Endothelial cell of umbilical vein (primary cell): ENCODE measurements around the gene CIITA.

Source experiments
- MYC ChIP-seq: IDR thresholded peaks from one replicate; pipeline ENCODE4 v1.6.1; 2011; ENCODE audit warnings: mild to moderate bottlenecking, low read depth, low read length
- POLR2A ChIP-seq: IDR thresholded peaks from 2 replicates; pipeline ENCODE4 v1.6.1; 2012; ENCODE audit warnings: low read depth, mild to moderate bottlenecking, control low read depth, low read length

- no peak for TF ChIP-seq MYC
- TF ChIP-seq POLR2A: no peak
Observed at GRCh38 chr16:10937068-10937859, 60.3 kb downstream of the CIITA start.
